Lung (tissue), 12 donors: Measurements from ENCODE around the gene DYRK2. TPM values are rescaled to one million over a fixed set of nuclear protein-coding genes. Genes with fewer than 3 reads are reported as not detected.
A peak's percentile ranks its signal among the peaks of the same experiment; 100 is the strongest.

Experiments
- ATAC-seq: fragments of 200-7000 bp; cut with Tn5 transposase; one replicate; pipeline ENCODE4 v1.9.1; 2020; ENCODE audit warnings: moderate number of reproducible peaks; ENCODE audit not compliant: insufficient read depth, low FRiP score
- DNase-seq, 3 donors: peaks; one replicate each; pipeline ENCODE4 v3.0.0-alpha.2; 2013 to 2017
- H3K27ac ChIP-seq, 2 donors: one replicate each; pipeline ENCODE4 v1.5.1; 2013; ENCODE audit warnings: mild to moderate bottlenecking in 2 of 2, moderate library complexity in 2 of 2, control low read depth in 1 of 2, inconsistent platforms in 1 of 2, low read depth in 1 of 2, low read length in 1 of 2
- H3K27me3 ChIP-seq, 3 donors: one replicate each; pipeline ENCODE4 v1.5.1; 2013; ENCODE audit warnings: low read length in 2 of 3; ENCODE audit not compliant: control insufficient read depth in 3 of 3, insufficient read depth in 3 of 3
- H3K36me3 ChIP-seq, 4 donors: one replicate each; pipeline ENCODE4 v1.5.1; 2013; ENCODE audit warnings: low read length in 4 of 4, mild to moderate bottlenecking in 1 of 4, moderate library complexity in 1 of 4; ENCODE audit not compliant: control insufficient read depth in 4 of 4, insufficient read depth in 4 of 4
- H3K4me1 ChIP-seq, 5 donors: one replicate each; pipeline ENCODE4 v1.5.1; 2013; ENCODE audit warnings: low read length in 5 of 5, mild to moderate bottlenecking in 2 of 5, moderate library complexity in 1 of 5; ENCODE audit not compliant: control insufficient read depth in 5 of 5, insufficient read depth in 5 of 5
- H3K4me3 ChIP-seq: one replicate; pipeline ENCODE4 v1.5.1; 2013; ENCODE audit warnings: mild to moderate bottlenecking, control low read depth, moderate library complexity
- H3K9ac ChIP-seq, 2 donors: one replicate each; pipeline ENCODE4 v1.5.1; 2013; ENCODE audit warnings: low read length in 2 of 2, control low read depth in 1 of 2; ENCODE audit not compliant: insufficient read depth in 1 of 2
- H3K9me3 ChIP-seq, 4 donors: one replicate each; pipeline ENCODE4 v1.5.1; 2013; ENCODE audit warnings: low read length in 3 of 4, mild to moderate bottlenecking in 1 of 4, moderate library complexity in 1 of 4; ENCODE audit not compliant: control insufficient read depth in 4 of 4, insufficient read depth in 3 of 4
- CTCF ChIP-seq: IDR thresholded peaks from 2 replicates; pipeline ENCODE4 v1.5.1; 2012; ENCODE audit warnings: mild to moderate bottlenecking; ENCODE audit errors: control extremely low read depth, extremely low read depth
- WGBS, 2 donors: extraction: QIAGEN DNeasy Blood & Tissue Kit; methylation state at CpG; one replicate each; pipeline ENCODE4 v1.1.7; 2013; 5-methylcytosine and 5-hydroxymethylcytosine counted together
- polyA plus RNA-seq, 2 donors: library from polyadenylated mRNA; stranded (reverse); fragments of 200-250 nt; gene quantifications; one replicate each; pipeline ENCODE4 v1.2.1, GENCODE V29; 2013
- total RNA-seq, 2 donors: library from RNA; depleted of rRNA in 1 of 2; stranded (reverse); fragments of >200 nt in 1 of 2; gene quantifications; one replicate each; pipeline ENCODE4 v1.2.1, GENCODE V29; 2014 to 2021
- donor health status: control.
- donor health status: control.
- donor health status: Bipolar disorder and iron deficiency.
- donor health status: healthy.
- donor health status: DM: yes; HTN: yes; CAD: no.

The DYRK2 gene
- total and polyA plus RNA-seq, 4 donors = 3.1 to 34.9 (median 12.7) TPM

GRCh38 chr12:67661311-67662021 is 12.9 kb downstream of the DYRK2 start:
- H3K9ac ChIP-seq = no peak overlapping the region
- no peak for ATAC-seq
- no peaks in the 10 kb centered on the region for H3K9me3 ChIP-seq
- WGBS, 2 donors = 54 to 68% methylated on average over 4 of the region's 4 CpGs
- DNase-seq = no peak
- H3K27ac ChIP-seq = peak overlapping the region in 1 of 2 donors; percentile 60
- TF ChIP-seq CTCF = no peak
- H3K27me3 ChIP-seq = no peaks in the 10 kb centered on the region
- H3K4me3 ChIP-seq = no peak overlapping the region
- peaks cover 16 to 19% (median 17%) of the 10 kb centered on the region in 4 donors for H3K36me3 ChIP-seq
- peaks cover 0 to 30% (median 6%) of the 10 kb centered on the region in 5 donors for H3K4me1 ChIP-seq

GRCh38 chr12:67662910-67663538 is 14.5 kb downstream of the DYRK2 start:
- Histone ChIP-seq H3K27ac (peak overlapping the region in 1 of 2 donors; percentile 53), H3K4me3 (no peak overlapping the region), H3K27me3 (no peaks in the 10 kb centered on the region), H3K9me3 (no peaks in the 10 kb centered on the region), H3K36me3 (peaks cover 6 to 8% (median 6%) of the 10 kb centered on the region in 4 donors), H3K9ac (no peak overlapping the region), H3K4me1 (peaks cover 0 to 32% (median 6%) of the 10 kb centered on the region in 5 donors)
- WGBS, 2 donors = 72% methylated on average over 3 of the region's 3 CpGs
- peak in 2 of 3 donors; percentile 68 to 75 for DNase-seq
- TF ChIP-seq CTCF = no peak
- no peak for ATAC-seq

GRCh38 chr12:67664171-67664570 is 15.6 kb downstream of the DYRK2 start:
- no peak overlapping the region for H3K9ac ChIP-seq
- no peak overlapping the region for H3K4me3 ChIP-seq
- H3K36me3 ChIP-seq = peaks cover 0 to 2% (median 0%) of the 10 kb centered on the region in 4 donors
- peak overlapping the region in 1 of 2 donors; percentile 33 for H3K27ac ChIP-seq
- DNase-seq (no peak), ATAC-seq (no peak)
- H3K4me1 ChIP-seq = peaks cover 0 to 28% (median 6%) of the 10 kb centered on the region in 5 donors
- H3K27me3 ChIP-seq = no peaks in the 10 kb centered on the region
- H3K9me3 ChIP-seq = no peaks in the 10 kb centered on the region
- WGBS, 2 donors = 79 to 86% methylated on average over 2 of the region's 2 CpGs
- no peak for TF ChIP-seq CTCF
